GM23338 (cell line): ENCODE results near the gene CDHR4. TPM values are rescaled to one million over a fixed set of nuclear protein-coding genes. Genes with fewer than 3 reads are reported as not detected.

Experiments
- ATAC-seq: fragments of 200-7000 bp; cut with Tn5 transposase; 3 replicates; pipeline ENCODE4 v1.9.1; 2020
- DNase-seq: peaks from one replicate; pipeline ENCODE4 v3.0.0-alpha.2; 2015; ENCODE audit warnings: low spot score
- H2AFZ ChIP-seq: fragments of 200-600 bp; sonication (generic); 2 replicates; pipeline ENCODE4 v1.8.0; 2016; ENCODE audit warnings: antibody characterized with exemption, mild to moderate bottlenecking, moderate library complexity
- H3F3A ChIP-seq: fragments of 200-600 bp; sonication (generic); replicated peaks from 2 replicates; pipeline ENCODE4 v1.8.0; 2017; ENCODE audit warnings: antibody characterized with exemption, mixed run types, low read depth
- H3K27ac ChIP-seq: fragments of 200-600 bp; sonication (generic); 2 replicates; pipeline ENCODE4 v1.6.1; 2016; ENCODE audit warnings: low read depth
- H3K27me3 ChIP-seq: fragments of 200-600 bp; sonication (generic); 2 replicates; pipeline ENCODE4 v1.8.0; 2016; ENCODE audit warnings: mild to moderate bottlenecking, mixed run types, moderate library complexity; ENCODE audit not compliant: insufficient read depth
- H3K36me3 ChIP-seq: fragments of 200-600 bp; sonication (generic); 2 replicates; pipeline ENCODE4 v1.8.0; 2016; ENCODE audit warnings: mild to moderate bottlenecking; ENCODE audit not compliant: insufficient read depth
- H3K4me1 ChIP-seq: fragments of 200-600 bp; sonication (generic); 2 replicates; pipeline ENCODE4 v1.8.0; 2016; ENCODE audit warnings: mild to moderate bottlenecking, moderate library complexity; ENCODE audit not compliant: insufficient read depth
- H3K4me2 ChIP-seq: fragments of 200-600 bp; sonication (generic); 2 replicates; pipeline ENCODE4 v1.7.1; 2017; ENCODE audit warnings: mixed run types
- H3K4me3 ChIP-seq: fragments of 200-600 bp; sonication (generic); 2 replicates; pipeline ENCODE4 v1.6.1; 2016; ENCODE audit warnings: mixed run types
- H3K79me2 ChIP-seq: fragments of 200-600 bp; sonication (generic); replicated peaks from 2 replicates; pipeline ENCODE4 v1.8.0; 2017; ENCODE audit warnings: mild to moderate bottlenecking; ENCODE audit not compliant: insufficient read depth
- H3K9me2 ChIP-seq: fragments of 200-600 bp; sonication (generic); 2 replicates; pipeline ENCODE4 v1.8.0; 2017; ENCODE audit not compliant: insufficient read depth
- H4K20me1 ChIP-seq: fragments of 200-600 bp; sonication (generic); replicated peaks from 2 replicates; pipeline ENCODE4 v1.8.0; 2017; ENCODE audit warnings: mild to moderate bottlenecking; ENCODE audit not compliant: insufficient read depth
- H3K27ac Mint-ChIP-seq: 2 replicates; pipeline ENCODE4 v1.8.0; 2020; ENCODE audit warnings: inconsistent platforms, mild to moderate bottlenecking, moderate library complexity, mixed read lengths
- H3K27me3 Mint-ChIP-seq: 3 replicates; pipeline ENCODE4 v1.8.0; 2022; ENCODE audit warnings: low read depth, mild to moderate bottlenecking, moderate library complexity, mixed read lengths, inconsistent platforms; ENCODE audit not compliant: insufficient read depth, poor library complexity
- H3K36me3 Mint-ChIP-seq: 3 replicates; pipeline ENCODE4 v1.8.0; 2021; ENCODE audit warnings: low read depth, mild to moderate bottlenecking, inconsistent platforms, moderate library complexity, mixed read lengths
- H3K4me1 Mint-ChIP-seq: 3 replicates; pipeline ENCODE4 v1.8.0; 2020; ENCODE audit warnings: mild to moderate bottlenecking, inconsistent platforms, mixed read lengths
- H3K4me3 Mint-ChIP-seq: 3 replicates; pipeline ENCODE4 v1.8.0; 2021; ENCODE audit warnings: moderate library complexity, mild to moderate bottlenecking, inconsistent platforms, mixed read lengths
- H3K9me3 Mint-ChIP-seq: 3 replicates; pipeline ENCODE4 v1.8.0; 2020; ENCODE audit warnings: moderate library complexity, mild to moderate bottlenecking, inconsistent platforms, mixed read lengths
- CREB1 ChIP-seq: fragments of 250-450 bp; sonication (Bioruptor Pico); IDR thresholded peaks from 2 replicates; pipeline ENCODE4 v1.5.0; 2020; ENCODE audit warnings: low read depth, mild to moderate bottlenecking, moderate library complexity
- EZH2 ChIP-seq: fragments of 200-600 bp; sonication (generic); IDR thresholded peaks from one replicate; pipeline ENCODE4 v1.8.0; 2017; ENCODE audit warnings: antibody characterized with exemption, mild to moderate bottlenecking, low read depth; ENCODE audit not compliant: unreplicated experiment
- NANOG ChIP-seq: IDR thresholded peaks from 2 replicates; pipeline ENCODE4 v1.6.1; 2016; ENCODE audit warnings: antibody characterized with exemption, borderline replicate concordance
- REST ChIP-seq: IDR thresholded peaks from one replicate; pipeline ENCODE4 v1.6.1; 2018; ENCODE audit warnings: antibody characterized with exemption; ENCODE audit not compliant: unreplicated experiment
- ZNF114 ChIP-seq: fragments of 250-450 bp; sonication (Bioruptor Pico); IDR thresholded peaks from 2 replicates; pipeline ENCODE4 v1.5.0; 2020; ENCODE audit warnings: mild to moderate bottlenecking, moderate library complexity
- ZNF462 ChIP-seq: fragments of 250-450 bp; sonication (Bioruptor Pico); IDR thresholded peaks from 2 replicates; pipeline ENCODE4 v1.5.0; 2020; ENCODE audit warnings: mild to moderate bottlenecking, moderate library complexity
- polyA plus RNA-seq: library from polyadenylated mRNA; unstranded; fragments of >200 nt; fragmentation: Nextera tagmentation; extraction: Ambion mirVana; gene quantifications from 2 replicates; pipeline ENCODE4 v1.2.1, GENCODE V29; 2016
- total RNA-seq: library from RNA; depleted of rRNA; stranded (reverse); fragments of >200 nt; shearing (Covaris generic); gene quantifications from 2 replicates; pipeline ENCODE4 v1.2.3, GENCODE V29; 2014
- TF ChIP-seq, protein P1 (sequence below), 2 experiments: fragments of 200-600 bp in 1 of 2; sonication (generic) in 1 of 2; conservative IDR thresholded peaks; 2 replicates each; pipeline versions ENCODE4 v1.5.1 to v1.6.1; 2016 to 2017; ENCODE audit warnings: antibody characterized with exemption in 2 of 2, low read depth in 2 of 2, mild to moderate bottlenecking in 2 of 2, moderate library complexity in 1 of 2
- TF ChIP-seq, protein P2 (sequence below): IDR thresholded peaks from 2 replicates; pipeline ENCODE4 v1.6.1; 2016; ENCODE audit warnings: antibody characterized with exemption

CDHR4 gene
- total and polyA plus RNA-seq, 2 experiments from 2014 or later: 0.24 to 0.26 TPM

- TF ChIP-seq, protein P1, sequence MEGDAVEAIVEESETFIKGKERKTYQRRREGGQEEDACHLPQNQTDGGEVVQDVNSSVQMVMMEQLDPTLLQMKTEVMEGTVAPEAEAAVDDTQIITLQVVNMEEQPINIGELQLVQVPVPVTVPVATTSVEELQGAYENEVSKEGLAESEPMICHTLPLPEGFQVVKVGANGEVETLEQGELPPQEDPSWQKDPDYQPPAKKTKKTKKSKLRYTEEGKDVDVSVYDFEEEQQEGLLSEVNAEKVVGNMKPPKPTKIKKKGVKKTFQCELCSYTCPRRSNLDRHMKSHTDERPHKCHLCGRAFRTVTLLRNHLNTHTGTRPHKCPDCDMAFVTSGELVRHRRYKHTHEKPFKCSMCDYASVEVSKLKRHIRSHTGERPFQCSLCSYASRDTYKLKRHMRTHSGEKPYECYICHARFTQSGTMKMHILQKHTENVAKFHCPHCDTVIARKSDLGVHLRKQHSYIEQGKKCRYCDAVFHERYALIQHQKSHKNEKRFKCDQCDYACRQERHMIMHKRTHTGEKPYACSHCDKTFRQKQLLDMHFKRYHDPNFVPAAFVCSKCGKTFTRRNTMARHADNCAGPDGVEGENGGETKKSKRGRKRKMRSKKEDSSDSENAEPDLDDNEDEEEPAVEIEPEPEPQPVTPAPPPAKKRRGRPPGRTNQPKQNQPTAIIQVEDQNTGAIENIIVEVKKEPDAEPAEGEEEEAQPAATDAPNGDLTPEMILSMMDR (conservative IDR thresholded peaks at IDR 0.05; ENCODE audit: low read depth in 2 of 2): no peak
- TF ChIP-seq EZH2: no peak
- TF ChIP-seq ZNF114 (CRISPR knock-in tag): no peak
- TF ChIP-seq REST: no peak
- TF ChIP-seq NANOG: no peak
- no peak for TF ChIP-seq CREB1 (CRISPR knock-in tag)
These were observed 35.7 kb downstream of the CDHR4 start (continued) for GRCh38 chr3:49763981-49764380.

GRCh38 chr3:49761661-49762060, 38.0 kb downstream of the CDHR4 start:
- no peak for ATAC-seq
- no peak overlapping the region for H3K27ac Mint-ChIP-seq
- Histone ChIP-seq H4K20me1 (peaks cover 45% of the 10 kb centered on the region), H3K4me2 (no peak overlapping the region), H3K36me3 (no peaks in the 10 kb centered on the region), H2AFZ (no peak overlapping the region), H3K27me3 (no peaks in the 10 kb centered on the region), H3F3A (0 out of 2 replicates have a peak, but pooled peaks cover 5% of the 10 kb centered on the region), H3K79me2 (peaks cover 100% of the 10 kb centered on the region), H3K4me3 (no peak overlapping the region), H3K9me2 (no peaks in the 10 kb centered on the region), H3K27ac (no peak overlapping the region), H3K4me1 (no peaks in the 10 kb centered on the region)
- no peak for DNase-seq
- H3K4me3 Mint-ChIP-seq: no peak overlapping the region
- no peaks in the 10 kb centered on the region for H3K9me3 Mint-ChIP-seq
- H3K36me3 Mint-ChIP-seq: no peaks in the 10 kb centered on the region
- H3K27me3 Mint-ChIP-seq: no peaks in the 10 kb centered on the region
- no peaks in the 10 kb centered on the region for H3K4me1 Mint-ChIP-seq
- TF ChIP-seq, protein P2, sequence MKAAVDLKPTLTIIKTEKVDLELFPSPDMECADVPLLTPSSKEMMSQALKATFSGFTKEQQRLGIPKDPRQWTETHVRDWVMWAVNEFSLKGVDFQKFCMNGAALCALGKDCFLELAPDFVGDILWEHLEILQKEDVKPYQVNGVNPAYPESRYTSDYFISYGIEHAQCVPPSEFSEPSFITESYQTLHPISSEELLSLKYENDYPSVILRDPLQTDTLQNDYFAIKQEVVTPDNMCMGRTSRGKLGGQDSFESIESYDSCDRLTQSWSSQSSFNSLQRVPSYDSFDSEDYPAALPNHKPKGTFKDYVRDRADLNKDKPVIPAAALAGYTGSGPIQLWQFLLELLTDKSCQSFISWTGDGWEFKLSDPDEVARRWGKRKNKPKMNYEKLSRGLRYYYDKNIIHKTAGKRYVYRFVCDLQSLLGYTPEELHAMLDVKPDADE: no peak
- TF ChIP-seq NANOG (no peak), ZNF462 (no peak)
